DND-41 (cell line): ENCODE measurements around the gene PGM1.
A peak's percentile ranks its signal among the peaks of the same experiment; 100 is the strongest.
"Not testable (repeated sequence)": the region's sequence is repeated elsewhere in the genome, so short reads cannot be mapped to it uniquely, and the experiment has no call there.

Experiments used
- ATAC-seq: fragments of 200-7000 bp; cut with Tn5 transposase; 3 replicates; pipeline ENCODE4 v1.9.1; 2021; ENCODE audit warnings: low read depth; ENCODE audit not compliant: insufficient read depth
- DNase-seq: peaks from one replicate; pipeline ENCODE4 v3.0.0-alpha.2; 2020
- H2AFZ ChIP-seq: 2 replicates; pipeline ENCODE4 v1.6.0; 2012; ENCODE audit warnings: low read depth, low read length
- H3K27ac ChIP-seq: 2 replicates; pipeline ENCODE4 v1.5.1; 2012; ENCODE audit warnings: low read length, inconsistent platforms
- H3K27me3 ChIP-seq: fragments of 200-600 bp; sonication (generic); 2 replicates; pipeline ENCODE4 v1.6.0; 2012; ENCODE audit warnings: low read length, mild to moderate bottlenecking, inconsistent platforms; ENCODE audit not compliant: insufficient read depth, poor library complexity
- H3K36me3 ChIP-seq: 2 replicates; pipeline ENCODE4 v1.5.1; 2012; ENCODE audit warnings: low read length, inconsistent platforms; ENCODE audit not compliant: insufficient read depth
- H3K4me1 ChIP-seq: 2 replicates; pipeline ENCODE4 v1.5.1; 2012; ENCODE audit warnings: mild to moderate bottlenecking, low read length; ENCODE audit not compliant: insufficient read depth
- H3K4me2 ChIP-seq: 2 replicates; pipeline ENCODE4 v1.6.0; 2012; ENCODE audit warnings: mild to moderate bottlenecking, moderate library complexity, low read length, inconsistent platforms; ENCODE audit not compliant: insufficient read depth
- H3K4me3 ChIP-seq, 2 experiments: fragments of 200-600 bp in 1 of 2; shearing (Covaris generic) in 1 of 2; 2 replicates each; pipeline ENCODE4 v1.5.1; 2012 to 2016; ENCODE audit warnings: inconsistent platforms in 2 of 2, low read length in 2 of 2, mild to moderate bottlenecking in 2 of 2, low read depth in 1 of 2, moderate library complexity in 1 of 2
- H3K79me2 ChIP-seq: 2 replicates; pipeline ENCODE4 v1.6.0; 2012; ENCODE audit warnings: low read length, inconsistent platforms; ENCODE audit not compliant: insufficient read depth
- H3K9ac ChIP-seq: 2 replicates; pipeline ENCODE4 v1.6.0; 2012; ENCODE audit warnings: low read depth, mild to moderate bottlenecking, inconsistent platforms, low read length, moderate library complexity
- H3K9me3 ChIP-seq: 2 replicates; pipeline ENCODE4 v1.5.1; 2012; ENCODE audit warnings: low read length, moderate library complexity, mild to moderate bottlenecking, inconsistent platforms; ENCODE audit not compliant: insufficient read depth, severe bottlenecking
- H4K20me1 ChIP-seq: 2 replicates; pipeline ENCODE4 v1.6.0; 2012; ENCODE audit warnings: low read length; ENCODE audit not compliant: insufficient read depth
- EZH2 ChIP-seq: IDR thresholded peaks from 3 replicates; pipeline ENCODE4 v1.6.1; 2012; ENCODE audit warnings: borderline replicate concordance, low read depth, mild to moderate bottlenecking, moderate library complexity, low read length, inconsistent platforms; ENCODE audit not compliant: severe bottlenecking
- TF ChIP-seq, protein P1 (sequence below): IDR thresholded peaks from 2 replicates; pipeline ENCODE4 v1.5.1; 2012; ENCODE audit warnings: borderline replicate concordance, low read length, moderate library complexity, mild to moderate bottlenecking; ENCODE audit not compliant: poor library complexity, severe bottlenecking; ENCODE audit errors: extremely low read depth

The PGM1 gene

GRCh38 chr1:63575340-63575826 is 17.8 kb upstream of the PGM1 start:
- no peaks in the 10 kb centered on the region for H3K9me3 ChIP-seq
- no peak for TF ChIP-seq EZH2
- TF ChIP-seq, protein P1, sequence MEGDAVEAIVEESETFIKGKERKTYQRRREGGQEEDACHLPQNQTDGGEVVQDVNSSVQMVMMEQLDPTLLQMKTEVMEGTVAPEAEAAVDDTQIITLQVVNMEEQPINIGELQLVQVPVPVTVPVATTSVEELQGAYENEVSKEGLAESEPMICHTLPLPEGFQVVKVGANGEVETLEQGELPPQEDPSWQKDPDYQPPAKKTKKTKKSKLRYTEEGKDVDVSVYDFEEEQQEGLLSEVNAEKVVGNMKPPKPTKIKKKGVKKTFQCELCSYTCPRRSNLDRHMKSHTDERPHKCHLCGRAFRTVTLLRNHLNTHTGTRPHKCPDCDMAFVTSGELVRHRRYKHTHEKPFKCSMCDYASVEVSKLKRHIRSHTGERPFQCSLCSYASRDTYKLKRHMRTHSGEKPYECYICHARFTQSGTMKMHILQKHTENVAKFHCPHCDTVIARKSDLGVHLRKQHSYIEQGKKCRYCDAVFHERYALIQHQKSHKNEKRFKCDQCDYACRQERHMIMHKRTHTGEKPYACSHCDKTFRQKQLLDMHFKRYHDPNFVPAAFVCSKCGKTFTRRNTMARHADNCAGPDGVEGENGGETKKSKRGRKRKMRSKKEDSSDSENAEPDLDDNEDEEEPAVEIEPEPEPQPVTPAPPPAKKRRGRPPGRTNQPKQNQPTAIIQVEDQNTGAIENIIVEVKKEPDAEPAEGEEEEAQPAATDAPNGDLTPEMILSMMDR: peak; percentile 62
- H3K79me2 ChIP-seq: no peaks in the 10 kb centered on the region
- no peak overlapping the region for H3K4me3 ChIP-seq
- H3K27ac ChIP-seq: no peak overlapping the region
- H3K9ac ChIP-seq: no peak overlapping the region
- H2AFZ ChIP-seq: no peak overlapping the region
- H4K20me1 ChIP-seq: no peaks in the 10 kb centered on the region
- H3K4me2 ChIP-seq: no peak overlapping the region
- DNase-seq (no peak), ATAC-seq (peak; percentile 42; the same call in 1 of the 3 replicates)
- no peaks in the 10 kb centered on the region for H3K36me3 ChIP-seq
- no peaks in the 10 kb centered on the region for H3K27me3 ChIP-seq
- no peaks in the 10 kb centered on the region for H3K4me1 ChIP-seq

DNA sequence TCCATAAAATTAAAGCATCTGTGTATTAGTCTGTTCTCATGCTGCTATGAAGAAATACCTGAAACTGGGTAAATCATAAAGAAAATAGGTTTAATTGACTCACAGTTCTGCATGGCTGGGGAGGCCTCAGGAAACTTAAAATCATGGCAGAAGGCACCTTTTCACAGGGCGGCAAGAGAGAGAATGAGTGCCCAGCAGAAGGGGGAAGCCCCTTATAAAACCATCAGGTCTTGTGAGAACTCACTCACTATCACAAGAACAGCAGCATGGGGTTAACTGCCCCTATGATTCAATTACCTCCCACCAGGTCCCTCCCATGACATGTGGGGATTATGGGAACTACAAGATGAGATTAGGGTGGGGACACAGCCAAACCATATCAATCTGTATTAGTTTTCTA is 6.9 kb upstream of the PGM1 start:
- H3K9ac ChIP-seq, H3K27me3 ChIP-seq: not testable (repeated sequence)

GRCh38 chr1:63590166-63590560 is 3.0 kb upstream of the PGM1 start:
- no peaks in the 10 kb centered on the region; the same call in 1 of the 2 replicates for H3K36me3 ChIP-seq
- H3K4me3 ChIP-seq: no peak overlapping the region
- DNase-seq (no peak), ATAC-seq (no peak)
- peaks cover 28% of the 10 kb centered on the region for H3K4me1 ChIP-seq
- H3K79me2 ChIP-seq: peaks cover 9% of the 10 kb centered on the region
- no peak overlapping the region for H3K4me2 ChIP-seq
- no peak overlapping the region for H3K9ac ChIP-seq
- TF ChIP-seq EZH2: no peak
- TF ChIP-seq, protein P1: no peak
- no peaks in the 10 kb centered on the region for H3K9me3 ChIP-seq
- H4K20me1 ChIP-seq: no peaks in the 10 kb centered on the region
- no peak overlapping the region for H3K27ac ChIP-seq
- no peaks in the 10 kb centered on the region for H3K27me3 ChIP-seq
- no peak overlapping the region for H2AFZ ChIP-seq

More for the DNA sequence above, 6.9 kb upstream of the PGM1 start:
- not testable (repeated sequence) for H3K4me2 ChIP-seq, H3K9me3 ChIP-seq, H3K27ac ChIP-seq, DNase-seq, H3K79me2 ChIP-seq, H2AFZ ChIP-seq, H4K20me1 ChIP-seq, H3K36me3 ChIP-seq, ATAC-seq, H3K4me1 ChIP-seq, H3K4me3 ChIP-seq

- H3K9me3 ChIP-seq: no peaks in the 10 kb centered on the region
- H2AFZ ChIP-seq: peak overlapping the region; percentile 77
- peak overlapping the region; percentile 81 for H3K4me2 ChIP-seq
- no peaks in the 10 kb centered on the region for H3K27me3 ChIP-seq
- ATAC-seq (no peak), DNase-seq (no peak)
- no peaks in the 10 kb centered on the region; the same call in 1 of the 2 replicates for H3K36me3 ChIP-seq
- no peak for TF ChIP-seq EZH2
- TF ChIP-seq, protein P1: no peak
- peaks cover 13% of the 10 kb centered on the region for H3K79me2 ChIP-seq
- H3K27ac ChIP-seq: peak overlapping the region; percentile 55
- peaks cover 3% of the 10 kb centered on the region; the same call in 1 of the 2 replicates for H4K20me1 ChIP-seq
- peak overlapping the region; percentile 35 to 99 for H3K4me3 ChIP-seq
- peaks cover 32% of the 10 kb centered on the region for H3K4me1 ChIP-seq
- H3K9ac ChIP-seq: peak overlapping the region; percentile 64
Observed at GRCh38 chr1:63592536-63593302, 492 bp upstream of the PGM1 start.
